Activated naive CD4-positive, alpha-beta T cell treated with anti-CD3 and anti-CD28 coated beads for 36 hours (primary cell): ENCODE data around the gene DNAH5. TPM values are rescaled to one million over a fixed set of nuclear protein-coding genes. Genes with fewer than 3 reads are reported as not detected.
A peak's percentile ranks its signal among the peaks of the same experiment; 100 is the strongest.

ENCODE experiments used
- CTCF ChIA-PET: fragments of 350-600 bp; sonication (Branson Sonifier 250); formaldehyde crosslinking; loops from one replicate; lab custom pipeline; 2021; ENCODE audit warnings: antibody characterized with exemption; lab: Charles Lee
- DNase-seq: peaks from one replicate; pipeline ENCODE4 v3.0.0-alpha.2; 2020
- H3K27ac Mint-ChIP-seq: one replicate; pipeline ENCODE4 v1.8.0; 2021; ENCODE audit warnings: mild to moderate bottlenecking, mixed read lengths
- H3K27me3 Mint-ChIP-seq: one replicate; pipeline ENCODE4 v1.8.0; 2021; ENCODE audit warnings: low read depth, mixed read lengths
- H3K36me3 Mint-ChIP-seq: one replicate; pipeline ENCODE4 v1.8.0; 2021; ENCODE audit warnings: low read depth, mixed read lengths
- H3K4me1 Mint-ChIP-seq: one replicate; pipeline ENCODE4 v1.8.0; 2021; ENCODE audit warnings: low read depth, mixed read lengths
- H3K4me3 Mint-ChIP-seq: one replicate; pipeline ENCODE4 v1.8.0; 2021; ENCODE audit warnings: mild to moderate bottlenecking, moderate library complexity, mixed read lengths
- H3K9me3 Mint-ChIP-seq: one replicate; pipeline ENCODE4 v1.8.0; 2021; ENCODE audit warnings: mixed read lengths
- intact Hi-C: fragments of 100-400 bp; cut with micrococcal nuclease; formaldehyde crosslinking; loops from one replicate; pipeline ENCODE4 v1.15.1; 2023
- total RNA-seq, 2 experiments: library from RNA; stranded (reverse); gene quantifications; one replicate each; pipeline ENCODE4 v1.2.3, GENCODE V29; 2021

Gene DNAH5
- total RNA-seq, 2 experiments from 2014 or later: not detected

DNA sequence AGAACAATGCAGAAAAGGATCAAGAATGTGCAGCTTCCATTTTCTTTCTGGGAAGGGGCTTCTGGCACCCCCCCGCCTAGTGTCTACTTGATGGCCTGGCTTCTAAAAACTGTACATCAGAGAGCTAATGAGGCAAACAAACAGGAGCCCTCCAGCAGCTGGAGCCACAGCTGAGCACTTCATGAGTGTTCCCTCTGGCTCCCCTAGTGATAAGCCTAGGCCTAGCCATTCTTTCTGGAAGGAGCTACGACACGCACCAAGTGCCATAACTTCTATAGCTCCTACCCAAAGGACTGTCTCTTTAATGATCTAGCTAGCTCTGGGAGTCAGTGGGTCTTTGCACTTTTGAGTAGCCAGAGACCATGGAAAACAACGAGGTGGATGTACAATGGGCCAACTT lies 66.1 kb downstream of the DNAH5 start:
- H3K27ac Mint-ChIP-seq: no peak overlapping the region
- no peak overlapping the region for H3K4me3 Mint-ChIP-seq
- peaks cover 14% of the 10 kb centered on the region for H3K9me3 Mint-ChIP-seq
- no peak for DNase-seq
- H3K36me3 Mint-ChIP-seq: no peaks in the 10 kb centered on the region
- no peaks in the 10 kb centered on the region for H3K4me1 Mint-ChIP-seq
- intact Hi-C loops: no loop called here
- CTCF ChIA-PET: interaction anchor here (0.6 kb wide), 1 partner anchor 33 kb away, joined by 3 read pairs; no protein-coding TSS in a partner anchor
- no peaks in the 10 kb centered on the region for H3K27me3 Mint-ChIP-seq

DNA sequence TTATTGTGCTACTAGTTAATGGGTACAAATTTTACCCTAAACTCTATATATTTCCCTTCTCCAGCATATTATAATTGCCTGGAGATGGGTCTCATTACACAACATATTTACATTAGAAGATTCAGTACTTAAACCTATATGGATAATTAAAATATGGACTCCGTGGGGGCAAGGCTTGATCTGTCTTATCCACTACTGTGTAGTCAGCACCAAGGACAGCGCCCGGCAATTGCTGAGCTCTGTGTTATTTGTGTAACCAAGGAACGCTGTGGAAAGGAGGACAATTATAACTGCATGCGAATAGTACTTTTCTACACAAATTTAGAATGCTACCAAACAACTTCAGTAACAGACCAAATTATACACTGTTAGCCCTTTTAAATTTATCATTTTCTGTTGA lies 77.7 kb downstream of the DNAH5 start:
- intact Hi-C loops: no loop called here
- no peaks in the 10 kb centered on the region for H3K36me3 Mint-ChIP-seq
- H3K4me1 Mint-ChIP-seq: no peaks in the 10 kb centered on the region
- DNase-seq: peak; percentile 49
- CTCF ChIA-PET: interaction anchor here (0.7 kb wide), 1 partner anchor 8 kb away, joined by 4 read pairs; no protein-coding TSS in a partner anchor
- peaks cover 9% of the 10 kb centered on the region for H3K9me3 Mint-ChIP-seq
- H3K27me3 Mint-ChIP-seq: no peaks in the 10 kb centered on the region
- no peak overlapping the region for H3K4me3 Mint-ChIP-seq
- H3K27ac Mint-ChIP-seq: no peak overlapping the region

DNA sequence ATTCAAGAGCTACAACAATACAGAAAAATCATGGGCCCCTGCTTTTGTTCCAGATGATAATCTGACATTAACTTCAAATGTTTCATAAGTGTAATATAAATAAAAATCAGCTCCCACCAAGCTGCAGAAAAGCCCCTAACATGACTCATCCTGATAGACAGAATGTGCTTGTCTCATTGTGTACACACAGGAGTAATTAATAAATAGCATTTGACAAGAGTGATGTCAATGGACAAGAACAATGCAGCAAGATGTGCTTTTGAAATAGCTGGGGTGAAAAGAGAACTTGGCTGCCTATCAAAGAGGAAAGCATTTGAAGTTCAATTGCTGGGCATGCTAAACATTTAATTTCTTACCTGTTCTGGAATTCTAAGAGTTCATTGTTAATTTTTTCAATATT lies 79.2 kb downstream of the DNAH5 start:
- Mint-ChIP-seq H3K9me3 (peaks cover 7% of the 10 kb centered on the region), H3K36me3 (no peaks in the 10 kb centered on the region), H3K27me3 (no peaks in the 10 kb centered on the region), H3K4me3 (no peak overlapping the region), H3K27ac (no peak overlapping the region), H3K4me1 (no peaks in the 10 kb centered on the region)
- intact Hi-C loops: no loop called here
- no peak for DNase-seq
- CTCF ChIA-PET: no interaction called here

DNA sequence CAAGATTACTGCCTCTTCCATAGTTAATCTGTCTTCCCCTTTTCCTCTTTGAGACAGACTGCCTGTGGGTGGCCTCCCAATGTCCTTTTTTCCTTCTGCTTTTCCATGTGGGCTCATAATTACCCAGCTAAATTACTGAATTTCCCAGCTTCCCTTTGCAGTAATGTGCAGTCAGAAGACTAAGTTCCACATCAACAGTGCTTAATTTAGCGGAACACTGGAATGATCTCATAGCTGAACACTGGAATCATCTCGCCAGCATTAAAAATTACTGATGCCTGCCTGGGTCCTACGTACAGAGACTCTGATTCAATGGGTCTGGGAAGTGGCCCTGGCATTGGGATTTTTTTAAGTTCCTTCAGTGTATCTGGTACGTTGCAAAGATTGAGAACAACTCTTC lies 84.3 kb downstream of the DNAH5 start:
- no peak for DNase-seq
- H3K9me3 Mint-ChIP-seq: peaks cover 15% of the 10 kb centered on the region
- no peaks in the 10 kb centered on the region for H3K27me3 Mint-ChIP-seq
- H3K27ac Mint-ChIP-seq: no peak overlapping the region
- no peak overlapping the region for H3K4me3 Mint-ChIP-seq
- CTCF ChIA-PET: no interaction called here
- no peaks in the 10 kb centered on the region for H3K4me1 Mint-ChIP-seq
- intact Hi-C loops: no loop called here
- H3K36me3 Mint-ChIP-seq: no peaks in the 10 kb centered on the region

DNA sequence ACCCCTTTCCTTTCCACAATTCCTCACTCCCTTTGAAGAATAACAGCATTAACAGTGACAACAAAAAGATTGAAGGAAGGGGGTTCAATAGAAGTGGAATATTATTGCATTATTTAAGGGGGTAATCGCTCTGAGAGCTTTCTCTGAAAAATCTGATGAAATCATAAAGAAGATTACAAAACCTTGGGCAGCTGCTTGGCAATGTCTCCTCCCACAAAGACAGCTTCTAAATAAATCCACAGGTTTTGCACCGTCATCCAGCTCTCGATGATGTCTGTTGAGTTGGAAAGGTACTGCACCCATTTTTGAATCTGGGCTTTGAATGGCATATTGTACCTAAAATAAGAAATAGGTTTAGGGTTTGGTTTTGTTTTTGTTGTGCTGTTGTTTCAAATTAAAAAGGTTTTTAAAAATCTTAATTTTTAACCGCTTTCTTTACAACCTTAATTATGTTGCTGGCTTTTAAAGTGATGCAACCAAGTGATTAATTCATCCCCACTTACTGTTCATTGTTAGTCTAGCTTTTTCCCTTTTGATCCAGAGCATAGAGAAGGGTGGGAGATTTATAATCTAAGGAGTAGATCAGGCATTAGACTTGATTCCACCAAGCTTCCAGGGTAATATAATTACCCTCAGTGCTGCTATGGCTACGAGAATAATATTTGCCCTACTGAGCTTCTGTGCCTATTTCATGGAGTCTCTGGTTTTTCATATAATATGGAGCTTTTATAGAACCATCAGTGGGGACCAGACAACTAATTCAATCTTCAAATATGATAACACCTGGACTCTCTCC lies 85.0 kb downstream of the DNAH5 start:
- Mint-ChIP-seq H3K27me3 (no peaks in the 10 kb centered on the region), H3K4me1 (no peaks in the 10 kb centered on the region), H3K27ac (no peak overlapping the region), H3K36me3 (no peaks in the 10 kb centered on the region), H3K9me3 (peaks cover 15% of the 10 kb centered on the region), H3K4me3 (no peak overlapping the region)
- DNase-seq: no peak
- intact Hi-C loops: no loop called here
- CTCF ChIA-PET: no interaction called here

DNA sequence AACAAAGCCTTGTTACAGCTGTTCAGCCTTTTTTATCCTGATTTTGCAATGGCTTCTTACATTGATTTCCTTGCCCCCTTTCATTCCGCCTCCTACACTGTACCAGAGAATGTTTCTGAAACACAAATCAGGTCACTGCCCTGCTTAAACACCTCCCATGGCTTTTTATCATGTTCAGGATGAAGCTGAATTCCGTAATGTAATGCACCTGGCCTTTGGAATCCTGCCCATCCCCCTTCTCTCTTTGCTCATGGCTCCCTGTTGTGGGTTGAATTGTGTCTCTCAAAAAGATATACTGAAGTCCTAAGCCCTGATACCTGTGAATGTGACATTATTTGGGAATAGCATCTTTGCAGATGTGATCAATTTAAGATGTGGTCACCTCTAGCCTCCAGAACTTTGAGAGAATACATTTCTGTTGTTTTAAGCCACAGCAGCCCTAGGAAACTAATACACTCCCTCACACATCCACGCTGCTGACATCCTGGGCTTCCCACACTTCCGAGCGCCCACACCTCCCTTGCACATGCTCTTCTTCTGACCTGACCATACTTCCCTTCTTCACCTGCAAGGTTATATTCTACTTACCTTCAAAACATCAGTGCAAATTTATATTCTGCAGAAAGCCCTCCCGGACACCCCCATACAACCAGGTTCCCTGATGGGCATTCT lies 101.2 kb downstream of the DNAH5 start:
- Mint-ChIP-seq H3K9me3 (no peaks in the 10 kb centered on the region), H3K4me3 (no peak overlapping the region), H3K36me3 (no peaks in the 10 kb centered on the region), H3K27ac (no peak overlapping the region), H3K27me3 (no peaks in the 10 kb centered on the region), H3K4me1 (no peaks in the 10 kb centered on the region)
- DNase-seq: no peak
- CTCF ChIA-PET: no interaction called here
- intact Hi-C loops: no loop called here

DNA sequence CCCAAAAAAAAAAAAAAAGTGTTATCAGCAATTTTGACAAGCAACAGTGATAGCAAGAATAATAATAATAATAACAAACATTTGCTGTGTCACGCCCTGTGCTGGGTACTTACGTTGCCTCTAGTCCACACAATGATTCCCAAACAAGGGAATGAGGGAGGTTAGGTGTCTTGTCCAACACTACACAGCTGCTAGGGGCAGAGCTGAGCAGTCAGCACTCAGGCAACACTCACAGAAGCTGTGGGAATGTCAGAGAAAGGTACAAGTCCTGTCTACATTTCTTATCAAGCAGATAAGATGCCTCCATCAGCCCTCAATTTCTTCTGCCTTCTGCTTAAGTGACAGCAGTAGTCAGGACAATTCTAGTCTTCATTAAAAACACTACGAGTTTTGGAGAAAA lies 111.0 kb downstream of the DNAH5 start:
- no peak for DNase-seq
- Mint-ChIP-seq H3K9me3 (peaks cover 14% of the 10 kb centered on the region), H3K36me3 (no peaks in the 10 kb centered on the region), H3K4me1 (no peaks in the 10 kb centered on the region), H3K27me3 (no peaks in the 10 kb centered on the region), H3K27ac (no peak overlapping the region), H3K4me3 (no peak overlapping the region)
- CTCF ChIA-PET: interaction anchor here (0.6 kb wide), 1 partner anchor 271 kb away, joined by 4 read pairs; no protein-coding TSS in a partner anchor
- intact Hi-C loops: no loop called here

DNA sequence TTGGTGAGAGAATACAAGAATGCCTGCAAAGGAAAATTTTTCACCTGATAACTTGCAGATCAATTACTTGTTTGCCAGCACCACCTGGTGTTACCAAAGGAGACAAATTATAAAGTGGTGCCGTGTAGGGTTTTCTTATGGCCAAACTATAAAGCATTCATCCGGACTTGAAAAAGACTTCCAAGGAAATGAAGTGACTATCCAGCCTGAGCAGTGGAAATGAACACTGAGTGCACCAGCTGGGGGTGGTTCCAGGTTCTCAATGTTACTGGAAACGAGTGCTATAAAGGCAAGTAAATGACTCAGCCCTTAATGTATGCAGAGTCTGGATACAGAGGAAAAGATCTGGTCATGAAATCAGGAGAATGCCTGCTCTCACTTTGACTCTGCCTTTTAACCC lies 113.1 kb downstream of the DNAH5 start:
- H3K9me3 Mint-ChIP-seq: peaks cover 12% of the 10 kb centered on the region
- intact Hi-C loops: no loop called here
- no peak overlapping the region for H3K4me3 Mint-ChIP-seq
- H3K36me3 Mint-ChIP-seq: no peaks in the 10 kb centered on the region
- H3K27me3 Mint-ChIP-seq: no peaks in the 10 kb centered on the region
- H3K27ac Mint-ChIP-seq: no peak overlapping the region
- DNase-seq: no peak
- no peaks in the 10 kb centered on the region for H3K4me1 Mint-ChIP-seq
- CTCF ChIA-PET: no interaction called here

DNA sequence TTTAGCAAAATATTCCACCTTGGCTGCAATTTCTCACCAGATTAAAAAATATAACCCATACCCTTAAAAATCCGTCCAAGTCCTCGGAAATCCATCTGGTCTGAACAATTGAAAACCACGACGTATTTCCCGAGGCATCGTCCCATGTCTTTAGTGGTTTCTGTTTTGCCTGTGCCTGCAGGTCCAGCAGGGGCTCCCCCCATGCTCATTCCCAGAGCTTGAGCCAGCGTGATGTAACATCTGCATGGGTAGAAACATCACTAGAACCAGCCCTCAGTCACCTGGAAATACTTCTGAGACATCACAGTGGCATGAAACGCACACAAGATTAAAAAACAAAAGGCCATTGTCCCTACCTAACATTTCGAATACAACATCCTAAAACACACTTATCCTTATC lies 114.0 kb downstream of the DNAH5 start:
- intact Hi-C loops: no loop called here
- H3K4me1 Mint-ChIP-seq: no peaks in the 10 kb centered on the region
- H3K27me3 Mint-ChIP-seq: no peaks in the 10 kb centered on the region
- no peak overlapping the region for H3K4me3 Mint-ChIP-seq
- no peak overlapping the region for H3K27ac Mint-ChIP-seq
- CTCF ChIA-PET: interaction anchor here (0.6 kb wide), 1 partner anchor 116 kb away, joined by 3 read pairs; no protein-coding TSS in a partner anchor
- no peaks in the 10 kb centered on the region for H3K36me3 Mint-ChIP-seq
- DNase-seq: no peak
- peaks cover 9% of the 10 kb centered on the region for H3K9me3 Mint-ChIP-seq

DNA sequence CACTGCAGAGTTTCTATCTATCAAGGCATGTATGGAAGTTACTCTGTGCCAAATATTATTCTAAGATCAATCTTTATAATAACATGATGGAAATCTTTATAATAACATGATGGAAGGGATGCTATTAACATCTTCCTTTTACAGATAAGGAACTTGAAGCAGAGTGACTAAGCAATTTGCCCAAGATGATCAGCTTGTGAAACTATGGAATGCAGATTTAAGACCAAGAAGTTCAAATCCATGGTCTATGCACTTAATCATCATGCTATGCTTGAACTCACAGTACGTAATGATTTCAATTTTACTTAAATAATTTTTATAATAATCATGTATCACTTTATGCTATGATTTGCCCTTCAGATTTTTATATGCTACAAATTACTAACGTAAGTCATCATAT lies 123.1 kb downstream of the DNAH5 start:
- Mint-ChIP-seq H3K4me1 (no peaks in the 10 kb centered on the region), H3K36me3 (no peaks in the 10 kb centered on the region), H3K4me3 (no peak overlapping the region), H3K27me3 (no peaks in the 10 kb centered on the region), H3K27ac (no peak overlapping the region), H3K9me3 (peaks cover 4% of the 10 kb centered on the region)
- CTCF ChIA-PET: interaction anchor here (0.6 kb wide), 1 partner anchor 165 kb away, joined by 4 read pairs; no protein-coding TSS in a partner anchor
- DNase-seq: no peak
- intact Hi-C loops: no loop called here

DNA sequence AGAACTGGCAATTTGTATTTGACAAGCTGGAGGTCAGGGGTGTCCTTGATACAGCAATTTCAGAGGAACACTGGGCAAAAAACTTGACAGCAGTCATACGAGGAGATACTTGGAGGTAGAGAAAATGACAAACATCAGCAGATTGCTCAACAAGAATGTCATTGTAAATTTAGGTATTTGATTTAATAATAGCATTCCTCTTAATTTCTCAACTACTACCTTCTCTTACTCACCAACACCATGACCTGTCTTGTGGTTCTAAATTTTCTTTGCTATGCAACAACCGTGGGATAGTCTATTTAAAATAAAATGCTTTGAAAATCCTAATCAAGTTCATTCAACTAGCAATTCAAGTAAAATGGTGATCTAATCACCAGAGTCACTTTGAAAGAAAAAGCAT lies 128.4 kb downstream of the DNAH5 start:
- peaks cover 3% of the 10 kb centered on the region for H3K9me3 Mint-ChIP-seq
- H3K27me3 Mint-ChIP-seq: no peaks in the 10 kb centered on the region
- CTCF ChIA-PET: no interaction called here
- no peak overlapping the region for H3K27ac Mint-ChIP-seq
- no peak overlapping the region for H3K4me3 Mint-ChIP-seq
- no peaks in the 10 kb centered on the region for H3K36me3 Mint-ChIP-seq
- no peaks in the 10 kb centered on the region for H3K4me1 Mint-ChIP-seq
- DNase-seq: no peak
- intact Hi-C loops: no loop called here

DNA sequence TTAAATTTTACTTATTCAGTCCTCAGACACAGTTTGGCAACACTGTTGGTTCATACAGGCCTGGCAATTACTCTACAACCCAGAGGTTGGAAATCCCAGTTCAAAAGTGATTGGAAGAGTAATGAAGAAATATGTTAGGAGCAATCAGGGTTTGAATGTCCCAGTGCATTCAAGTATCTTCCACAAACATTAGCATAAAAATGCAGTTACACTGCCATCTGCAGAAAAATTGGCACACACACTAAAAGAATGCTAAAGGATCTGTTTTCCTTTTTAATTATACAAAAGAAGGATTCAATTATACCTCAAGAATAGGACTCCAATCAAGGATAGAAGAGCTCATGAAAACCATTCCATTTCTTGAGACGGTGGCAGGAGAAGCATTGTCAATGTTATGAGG lies 130.2 kb downstream of the DNAH5 start:
- Mint-ChIP-seq H3K27me3 (no peaks in the 10 kb centered on the region), H3K4me1 (no peaks in the 10 kb centered on the region), H3K27ac (no peak overlapping the region), H3K4me3 (no peak overlapping the region), H3K9me3 (peaks cover 3% of the 10 kb centered on the region), H3K36me3 (no peaks in the 10 kb centered on the region)
- intact Hi-C loops: no loop called here
- DNase-seq: no peak
- CTCF ChIA-PET: no interaction called here

DNA sequence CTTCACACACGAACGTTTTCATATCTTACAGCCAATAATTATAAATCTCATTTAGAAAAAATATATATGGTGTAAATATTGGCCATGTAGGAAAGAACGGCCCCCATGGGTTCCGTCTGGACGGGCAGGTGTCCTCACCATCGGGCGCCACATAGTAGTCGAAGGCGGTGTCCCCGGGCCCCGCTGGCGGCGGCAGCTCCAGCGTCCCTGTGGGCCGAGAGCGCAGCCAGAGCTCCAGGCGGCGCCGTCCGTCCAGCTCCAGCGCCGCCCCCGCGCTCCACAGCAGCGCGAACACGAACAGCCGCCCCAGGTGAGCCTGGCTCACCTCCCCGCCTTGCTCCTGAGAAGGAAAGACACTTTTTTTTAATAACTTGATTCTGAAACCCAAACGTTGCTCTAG lies 134.6 kb downstream of the DNAH5 start:
- intact Hi-C loops: no loop called here
- Mint-ChIP-seq H3K27me3 (no peaks in the 10 kb centered on the region), H3K4me1 (no peaks in the 10 kb centered on the region), H3K36me3 (no peaks in the 10 kb centered on the region), H3K27ac (no peak overlapping the region), H3K4me3 (no peak overlapping the region), H3K9me3 (no peaks in the 10 kb centered on the region)
- no peak for DNase-seq
- CTCF ChIA-PET: no interaction called here
